ENCODE results near the gene IGFBP7.
A peak's percentile ranks its signal among the peaks of the same experiment; 100 is the strongest.

The IGFBP7 gene

GRCh38 chr4:57127361-57127760, 17.2 kb upstream of the IGFBP7 start:
- no peak for DNase-seq

GRCh38 chr4:57125996-57126395, 15.8 kb upstream of the IGFBP7 start:
- DNase-seq = no peak

- DNase-seq = no peak
Measured at GRCh38 chr4:57124145-57124544, 14.0 kb upstream of the IGFBP7 start.

GRCh38 chr4:57122959-57123358, 12.8 kb upstream of the IGFBP7 start:
- no peak for DNase-seq

GRCh38 chr4:57119054-57119651, 9.0 kb upstream of the IGFBP7 start:
- DNase-seq = no peak

- DNase-seq = no peak
Measured at GRCh38 chr4:57117491-57117890, 7.3 kb upstream of the IGFBP7 start.

- DNase-seq = no peak
Measured at GRCh38 chr4:57116245-57116644, 6.1 kb upstream of the IGFBP7 start.

GRCh38 chr4:57114973-57115372, 4.8 kb upstream of the IGFBP7 start:
- DNase-seq = no peak

- no peak for DNase-seq
Measured at GRCh38 chr4:57113870-57114269, 3.7 kb upstream of the IGFBP7 start.

- DNase-seq = no peak
Measured at GRCh38 chr4:57110640-57111511, 691 bp upstream of the IGFBP7 start.

- no peak for DNase-seq
Measured at GRCh38 chr4:57109411-57109846, 756 bp downstream of the IGFBP7 start.

GRCh38 chr4:57106181-57106580, 4.0 kb downstream of the IGFBP7 start:
- DNase-seq = no peak

- DNase-seq = no peak
Measured at GRCh38 chr4:57104706-57105560, 5.3 kb downstream of the IGFBP7 start.

GRCh38 chr4:57103051-57103450, 7.1 kb downstream of the IGFBP7 start:
- no peak for DNase-seq

- no peak for DNase-seq
Measured at GRCh38 chr4:57102050-57102624, 8.0 kb downstream of the IGFBP7 start.

GRCh38 chr4:57100979-57101651, 9.1 kb downstream of the IGFBP7 start:
- DNase-seq = no peak

GRCh38 chr4:57099363-57099762, 10.8 kb downstream of the IGFBP7 start:
- no peak for DNase-seq

- DNase-seq = peak; percentile 21
Measured at GRCh38 chr4:57098941-57099340, 11.2 kb downstream of the IGFBP7 start.

GRCh38 chr4:57098415-57098814, 11.8 kb downstream of the IGFBP7 start:
- no peak for DNase-seq

- no peak for DNase-seq
Measured at GRCh38 chr4:57097711-57098110, 12.5 kb downstream of the IGFBP7 start.

GRCh38 chr4:57095956-57096355, 14.2 kb downstream of the IGFBP7 start:
- no peak for DNase-seq

- DNase-seq = no peak
Measured at GRCh38 chr4:57095245-57095644, 14.9 kb downstream of the IGFBP7 start.

GRCh38 chr4:57094832-57095223, 15.4 kb downstream of the IGFBP7 start:
- DNase-seq = no peak

All from NCI-H524 treated with DMSO at 0.1 percent for 48 hours (cell line).